BLaER1 treated with 17β-estradiol and CSF1 and Interleukin-3, amounts not matched to agents 10 nM and 100 nM (cell line): ENCODE measurements around the gene IFNLR1.

ENCODE experiments used
- H3K27ac ChIP-seq, 11 experiments: shearing (Covaris generic); formaldehyde crosslinking; 2 replicates each; pipeline ENCODE4 v1.8.1; 2022
- H3K27me3 ChIP-seq, 11 experiments: shearing (Covaris generic); formaldehyde crosslinking; 2 replicates each; pipeline ENCODE4 v1.8.1; 2022
- H3K36me3 ChIP-seq, 11 experiments: shearing (Covaris generic); formaldehyde crosslinking; 2 replicates each; pipeline ENCODE4 v1.8.1; 2022
- H3K4me1 ChIP-seq, 10 experiments: shearing (Covaris generic); formaldehyde crosslinking; 2 replicates each; pipeline ENCODE4 v1.8.1; 2022
- H3K4me2 ChIP-seq, 11 experiments: shearing (Covaris generic); formaldehyde crosslinking; 2 replicates each; pipeline ENCODE4 v1.8.1; 2022
- H3K4me3 ChIP-seq, 10 experiments: shearing (Covaris generic); formaldehyde crosslinking; 2 replicates each; pipeline ENCODE4 v1.8.1; 2022
- H3K9ac ChIP-seq, 11 experiments: shearing (Covaris generic); formaldehyde crosslinking; 2 replicates each; pipeline ENCODE4 v1.8.1; 2022
- H3K9me3 ChIP-seq, 11 experiments: shearing (Covaris generic); formaldehyde crosslinking; replicated peaks in 1 of 11; 2 replicates each; pipeline ENCODE4 v1.8.1; 2022
- H4K20me1 ChIP-seq, 11 experiments: shearing (Covaris generic); formaldehyde crosslinking; 2 replicates each; pipeline ENCODE4 v1.8.1; 2022
- Cebpa-rat ChIP-seq, 11 experiments: shearing (Covaris generic); IDR thresholded peaks; 2 replicates each; pipeline ENCODE4 v1.8.1; 2022

Gene IFNLR1

GRCh38 chr1:24198766-24199165, 11.7 kb upstream of the IFNLR1 start:
- no peak for TF ChIP-seq Cebpa-rat (IDR thresholded peaks at IDR 0.05)
- peak overlapping the region in 7 of 11 experiments; percentile 16 to 82 (median 72); a peak in 14 of 22 replicates for H3K4me2 ChIP-seq
- H3K27ac ChIP-seq: peak overlapping the region in 5 of 11 experiments; percentile 10 to 66 (median 45); a peak in 9 of 22 replicates
- no peaks in the 10 kb centered on the region for H4K20me1 ChIP-seq
- H3K4me1 ChIP-seq: peaks cover 0 to 63% (median 37%) of the 10 kb centered on the region in 10 experiments; a peak in 18 of 20 replicates
- H3K27me3 ChIP-seq: no peaks in the 10 kb centered on the region
- peak overlapping the region in 4 of 11 experiments; percentile 2 to 44 (median 12); a peak in 5 of 22 replicates for H3K9ac ChIP-seq
- no peaks in the 10 kb centered on the region for H3K36me3 ChIP-seq
- H3K9me3 ChIP-seq: 0 out of 22 replicates have a peak, but pooled peaks cover 0 to 2% (median 0%) of the 10 kb centered on the region in 11 experiments
- H3K4me3 ChIP-seq: no peak overlapping the region

- H3K9ac ChIP-seq: no peak overlapping the region
- peak overlapping the region in 8 of 11 experiments; percentile 24 to 62 (median 46); a peak in 11 of 22 replicates for H3K4me2 ChIP-seq
- H3K27me3 ChIP-seq: peaks cover 0 to 13% (median 0%) of the 10 kb centered on the region in 11 experiments; a peak in 5 of 22 replicates
- no peaks in the 10 kb centered on the region; a peak in 1 of 22 replicates for H3K36me3 ChIP-seq
- peaks cover 0 to 24% (median 13%) of the 10 kb centered on the region in 11 experiments; a peak in 13 of 22 replicates for H3K9me3 ChIP-seq
- peak overlapping the region in 3 of 11 experiments; percentile 21 to 35 (median 25); a peak in 5 of 22 replicates for H3K27ac ChIP-seq
- peaks cover 24 to 88% (median 64%) of the 10 kb centered on the region in 10 experiments for H3K4me1 ChIP-seq
- no peak for TF ChIP-seq Cebpa-rat (IDR thresholded peaks at IDR 0.05)
- no peak overlapping the region for H3K4me3 ChIP-seq
- H4K20me1 ChIP-seq: no peaks in the 10 kb centered on the region
These were observed 8.8 kb upstream of the IFNLR1 start for GRCh38 chr1:24195874-24196273.

- Histone ChIP-seq H4K20me1 (no peaks in the 10 kb centered on the region), H3K9me3 (peaks cover 0 to 24% (median 13%) of the 10 kb centered on the region in 11 experiments; a peak in 13 of 22 replicates), H3K4me3 (no peak overlapping the region), H3K27me3 (peaks cover 0 to 13% (median 0%) of the 10 kb centered on the region in 11 experiments; a peak in 5 of 22 replicates), H3K36me3 (no peaks in the 10 kb centered on the region; a peak in 1 of 22 replicates), H3K27ac (peak overlapping the region in 1 of 11 experiments; percentile 35; a peak in 1 of 22 replicates), H3K9ac (no peak overlapping the region), H3K4me1 (peaks cover 29 to 96% (median 71%) of the 10 kb centered on the region in 10 experiments), H3K4me2 (peak overlapping the region in 7 of 11 experiments; percentile 24 to 62 (median 51); a peak in 10 of 22 replicates)
- TF ChIP-seq Cebpa-rat (IDR thresholded peaks at IDR 0.05): no peak
These were observed 8.0 kb upstream of the IFNLR1 start for GRCh38 chr1:24195136-24195535.

GRCh38 chr1:24193046-24193445, 6.0 kb upstream of the IFNLR1 start:
- no peaks in the 10 kb centered on the region for H4K20me1 ChIP-seq
- peaks cover 0 to 14% (median 0%) of the 10 kb centered on the region in 11 experiments; a peak in 8 of 22 replicates for H3K27me3 ChIP-seq
- no peak for TF ChIP-seq Cebpa-rat (IDR thresholded peaks at IDR 0.05)
- peak overlapping the region in 9 of 11 experiments; percentile 92 to 97 (median 96); a peak in 16 of 22 replicates for H3K27ac ChIP-seq
- H3K4me1 ChIP-seq: peaks cover 49 to 100% (median 76%) of the 10 kb centered on the region in 10 experiments
- H3K4me2 ChIP-seq: peak overlapping the region; percentile 2 to 98 (median 83); a peak in 20 of 22 replicates
- peaks cover 0 to 24% (median 13%) of the 10 kb centered on the region in 11 experiments; a peak in 13 of 22 replicates for H3K9me3 ChIP-seq
- H3K9ac ChIP-seq: no peak overlapping the region; a peak in 2 of 22 replicates
- H3K4me3 ChIP-seq: no peak overlapping the region; a peak in 1 of 20 replicates
- no peaks in the 10 kb centered on the region; a peak in 1 of 22 replicates for H3K36me3 ChIP-seq

GRCh38 chr1:24191860-24192259, 4.8 kb upstream of the IFNLR1 start:
- H3K27ac ChIP-seq: peak overlapping the region; percentile 54 to 97 (median 96); a peak in 21 of 22 replicates

GRCh38 chr1:24190983-24191461, 3.9 kb upstream of the IFNLR1 start:
- Histone ChIP-seq H4K20me1 (no peaks in the 10 kb centered on the region), H3K9me3 (peaks cover 0 to 24% (median 13%) of the 10 kb centered on the region in 11 experiments; a peak in 13 of 22 replicates), H3K4me2 (peak overlapping the region; percentile 83 to 98 (median 94)), H3K27ac (peak overlapping the region; percentile 54 to 97 (median 96); a peak in 21 of 22 replicates), H3K27me3 (peaks cover 14 to 34% (median 19%) of the 10 kb centered on the region in 11 experiments; a peak in 20 of 22 replicates), H3K4me1 (peaks cover 70 to 97% (median 77%) of the 10 kb centered on the region in 10 experiments), H3K9ac (peak overlapping the region in 10 of 11 experiments; percentile 55 to 94 (median 86); a peak in 19 of 22 replicates), H3K36me3 (no peaks in the 10 kb centered on the region; a peak in 1 of 22 replicates), H3K4me3 (peak overlapping the region in 4 of 10 experiments; percentile 12 to 32 (median 27); a peak in 3 of 20 replicates)
- peak in 6 of 11 experiments; percentile 68 to 91 (median 84); a peak in 12 of 22 replicates for TF ChIP-seq Cebpa-rat (IDR thresholded peaks at IDR 0.05)

More at GRCh38 chr1:24191860-24192259, 4.8 kb upstream of the IFNLR1 start:
- Histone ChIP-seq H4K20me1 (no peaks in the 10 kb centered on the region), H3K4me3 (peak overlapping the region in 3 of 10 experiments; percentile 9 to 32 (median 24); a peak in 2 of 20 replicates), H3K4me1 (peaks cover 61 to 97% (median 73%) of the 10 kb centered on the region in 10 experiments), H3K36me3 (no peaks in the 10 kb centered on the region; a peak in 1 of 22 replicates), H3K9me3 (peaks cover 0 to 24% (median 13%) of the 10 kb centered on the region in 11 experiments; a peak in 13 of 22 replicates), H3K9ac (peak overlapping the region in 9 of 11 experiments; percentile 79 to 94 (median 87); a peak in 18 of 22 replicates), H3K4me2 (peak overlapping the region; percentile 55 to 98 (median 88)), H3K27me3 (peaks cover 7 to 26% (median 11%) of the 10 kb centered on the region in 11 experiments; a peak in 20 of 22 replicates)
- no peak for TF ChIP-seq Cebpa-rat (IDR thresholded peaks at IDR 0.05)

- peak overlapping the region; percentile 56 to 97 (median 96); a peak in 21 of 22 replicates for H3K27ac ChIP-seq
These were observed 2.4 kb upstream of the IFNLR1 start for GRCh38 chr1:24189528-24189927.

GRCh38 chr1:24186711-24186992, 437 bp downstream of the IFNLR1 start:
- peaks cover 0 to 5% (median 2%) of the 10 kb centered on the region in 11 experiments; a peak in 12 of 22 replicates for H3K9me3 ChIP-seq
- peaks cover 0 to 35% (median 3%) of the 10 kb centered on the region in 11 experiments; a peak in 8 of 22 replicates for H3K36me3 ChIP-seq
- H3K9ac ChIP-seq: peak overlapping the region; percentile 82 to 94 (median 90)
- H3K27me3 ChIP-seq: peaks cover 14 to 32% (median 26%) of the 10 kb centered on the region in 11 experiments; a peak in 20 of 22 replicates
- H3K4me3 ChIP-seq: peak overlapping the region; percentile 56 to 81 (median 72)
- H4K20me1 ChIP-seq: peaks cover 0 to 13% (median 0%) of the 10 kb centered on the region in 11 experiments; a peak in 5 of 22 replicates
- TF ChIP-seq Cebpa-rat (IDR thresholded peaks at IDR 0.05): no peak
- peak overlapping the region; percentile 55 to 97 (median 95); a peak in 21 of 22 replicates for H3K27ac ChIP-seq
- peaks cover 47 to 84% (median 73%) of the 10 kb centered on the region in 10 experiments for H3K4me1 ChIP-seq
- H3K4me2 ChIP-seq: peak overlapping the region; percentile 83 to 98 (median 94)

More at GRCh38 chr1:24189528-24189927, 2.4 kb upstream of the IFNLR1 start:
- peaks cover 0 to 8% (median 0%) of the 10 kb centered on the region in 11 experiments; a peak in 1 of 22 replicates for H3K36me3 ChIP-seq
- H3K9me3 ChIP-seq: peaks cover 0 to 24% (median 13%) of the 10 kb centered on the region in 11 experiments; a peak in 13 of 22 replicates
- peak overlapping the region; percentile 83 to 98 (median 94) for H3K4me2 ChIP-seq
- H3K4me1 ChIP-seq: peaks cover 68 to 97% (median 85%) of the 10 kb centered on the region in 10 experiments
- peak overlapping the region; percentile 23 to 94 (median 84); a peak in 21 of 22 replicates for H3K9ac ChIP-seq
- H3K27me3 ChIP-seq: peaks cover 14 to 44% (median 26%) of the 10 kb centered on the region in 11 experiments; a peak in 20 of 22 replicates
- peak overlapping the region; percentile 5 to 55 (median 30); a peak in 12 of 20 replicates for H3K4me3 ChIP-seq
- TF ChIP-seq Cebpa-rat (IDR thresholded peaks at IDR 0.05): no peak
- no peaks in the 10 kb centered on the region for H4K20me1 ChIP-seq
